ENCODE results near the gene FRAS1.

DNA sequence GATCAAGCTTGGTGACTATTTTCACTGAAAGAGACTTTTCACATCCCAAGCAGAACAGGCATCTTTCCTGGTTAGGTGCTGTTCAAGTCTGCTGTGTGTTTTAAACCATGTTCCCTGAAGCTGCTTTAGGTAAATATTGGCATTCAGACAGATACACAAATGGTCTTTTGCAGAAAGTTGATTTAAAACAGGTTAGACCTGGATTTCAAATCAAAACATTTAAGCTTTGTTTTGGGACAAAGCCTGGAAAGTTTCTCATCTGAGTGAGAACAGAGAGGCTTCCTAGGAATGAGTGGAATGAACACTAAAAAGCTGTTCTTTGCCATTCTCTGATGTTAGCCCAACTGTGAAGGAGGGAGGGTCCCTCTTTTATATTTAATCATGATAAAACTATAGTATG lies 504.6 kb downstream of the FRAS1 start:
- no peak for TF ChIP-seq FOSL1 (IDR thresholded peaks at IDR 0.05; ENCODE audit: insufficient read depth, low read depth, low read length)
- TF ChIP-seq, protein P1, sequence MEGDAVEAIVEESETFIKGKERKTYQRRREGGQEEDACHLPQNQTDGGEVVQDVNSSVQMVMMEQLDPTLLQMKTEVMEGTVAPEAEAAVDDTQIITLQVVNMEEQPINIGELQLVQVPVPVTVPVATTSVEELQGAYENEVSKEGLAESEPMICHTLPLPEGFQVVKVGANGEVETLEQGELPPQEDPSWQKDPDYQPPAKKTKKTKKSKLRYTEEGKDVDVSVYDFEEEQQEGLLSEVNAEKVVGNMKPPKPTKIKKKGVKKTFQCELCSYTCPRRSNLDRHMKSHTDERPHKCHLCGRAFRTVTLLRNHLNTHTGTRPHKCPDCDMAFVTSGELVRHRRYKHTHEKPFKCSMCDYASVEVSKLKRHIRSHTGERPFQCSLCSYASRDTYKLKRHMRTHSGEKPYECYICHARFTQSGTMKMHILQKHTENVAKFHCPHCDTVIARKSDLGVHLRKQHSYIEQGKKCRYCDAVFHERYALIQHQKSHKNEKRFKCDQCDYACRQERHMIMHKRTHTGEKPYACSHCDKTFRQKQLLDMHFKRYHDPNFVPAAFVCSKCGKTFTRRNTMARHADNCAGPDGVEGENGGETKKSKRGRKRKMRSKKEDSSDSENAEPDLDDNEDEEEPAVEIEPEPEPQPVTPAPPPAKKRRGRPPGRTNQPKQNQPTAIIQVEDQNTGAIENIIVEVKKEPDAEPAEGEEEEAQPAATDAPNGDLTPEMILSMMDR (IDR thresholded peaks at IDR 0.05; ENCODE audit: control extremely low read depth in 1 of 3, insufficient read depth in 1 of 3, low read depth in 1 of 3, low read length in 3 of 3): no peak
- TF ChIP-seq CEBPB (IDR thresholded peaks at IDR 0.05; ENCODE audit: low read depth, low read length): no peak
- no peak for TF ChIP-seq EZH2 (IDR thresholded peaks at IDR 0.05; ENCODE audit: low read depth, low read length, severe bottlenecking)
- TF ChIP-seq, protein P2, sequence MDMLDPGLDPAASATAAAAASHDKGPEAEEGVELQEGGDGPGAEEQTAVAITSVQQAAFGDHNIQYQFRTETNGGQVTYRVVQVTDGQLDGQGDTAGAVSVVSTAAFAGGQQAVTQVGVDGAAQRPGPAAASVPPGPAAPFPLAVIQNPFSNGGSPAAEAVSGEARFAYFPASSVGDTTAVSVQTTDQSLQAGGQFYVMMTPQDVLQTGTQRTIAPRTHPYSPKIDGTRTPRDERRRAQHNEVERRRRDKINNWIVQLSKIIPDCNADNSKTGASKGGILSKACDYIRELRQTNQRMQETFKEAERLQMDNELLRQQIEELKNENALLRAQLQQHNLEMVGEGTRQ (IDR thresholded peaks at IDR 0.05; ENCODE audit: low read length): no peak
- no peak for TF ChIP-seq POLR2A (IDR thresholded peaks at IDR 0.05; ENCODE audit: control extremely low read depth in 1 of 2, low read depth in 2 of 2, low read length in 2 of 2)
- TF ChIP-seq, protein P3, sequence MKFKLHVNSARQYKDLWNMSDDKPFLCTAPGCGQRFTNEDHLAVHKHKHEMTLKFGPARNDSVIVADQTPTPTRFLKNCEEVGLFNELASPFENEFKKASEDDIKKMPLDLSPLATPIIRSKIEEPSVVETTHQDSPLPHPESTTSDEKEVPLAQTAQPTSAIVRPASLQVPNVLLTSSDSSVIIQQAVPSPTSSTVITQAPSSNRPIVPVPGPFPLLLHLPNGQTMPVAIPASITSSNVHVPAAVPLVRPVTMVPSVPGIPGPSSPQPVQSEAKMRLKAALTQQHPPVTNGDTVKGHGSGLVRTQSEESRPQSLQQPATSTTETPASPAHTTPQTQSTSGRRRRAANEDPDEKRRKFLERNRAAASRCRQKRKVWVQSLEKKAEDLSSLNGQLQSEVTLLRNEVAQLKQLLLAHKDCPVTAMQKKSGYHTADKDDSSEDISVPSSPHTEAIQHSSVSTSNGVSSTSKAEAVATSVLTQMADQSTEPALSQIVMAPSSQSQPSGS (IDR thresholded peaks at IDR 0.05; ENCODE audit: low read length): no peak
- no peak for TF ChIP-seq JUN (IDR thresholded peaks at IDR 0.05; ENCODE audit: low read depth, low read length)
- no peak for TF ChIP-seq BRCA1 (IDR thresholded peaks at IDR 0.05; ENCODE audit: low read depth, low read length)
- no peak for TF ChIP-seq EGR1 (IDR thresholded peaks at IDR 0.05; ENCODE audit: borderline replicate concordance, low read depth, low read length)
- no peak for TF ChIP-seq RAD21 (IDR thresholded peaks at IDR 0.05 in 1 of 2, conservative IDR thresholded peaks at IDR 0.05 in 1 of 2; ENCODE audit: low read depth in 2 of 2, low read length in 2 of 2)

Data from H1 (cell line).